Activated CD8-positive, alpha-beta memory T cell treated with anti-CD3 and anti-CD28 coated beads, Interleukin-2, amount 50 U/mL, for 48 hours (primary cell): ENCODE results near the gene AWAT1.
"Not testable (repeated sequence)": the region's sequence is repeated elsewhere in the genome, so short reads cannot be mapped to it uniquely, and the experiment has no call there.

Experiments used
- DNase-seq: peaks from one replicate; pipeline ENCODE4 v3.0.0-alpha.2; 2020

Gene AWAT1

GRCh38 chrX:70262952-70263567 is 28.6 kb downstream of the AWAT1 start:
- DNase-seq, result peak; percentile 56

DNA sequence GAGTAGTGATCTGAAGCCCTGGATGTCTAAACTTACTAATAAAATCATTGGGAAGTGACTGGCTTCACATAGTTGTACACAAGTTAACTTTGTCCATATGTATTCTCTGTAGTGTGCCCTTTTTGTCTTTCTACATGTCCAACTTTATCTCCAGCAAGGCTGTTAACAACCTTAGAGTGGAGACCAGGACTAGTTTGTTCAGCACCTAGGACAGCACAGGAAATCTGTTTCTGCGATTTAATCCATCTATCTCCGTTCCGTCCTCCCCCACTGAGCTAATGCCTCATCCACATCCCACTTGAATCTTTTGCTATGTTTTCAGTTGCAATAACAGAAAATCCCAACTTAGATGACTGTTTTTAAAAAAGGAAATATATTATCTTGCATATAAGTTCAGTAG is 30.3 kb downstream of the AWAT1 start:
- no peak for DNase-seq

GRCh38 chrX:70268034-70268433 is 33.6 kb downstream of the AWAT1 start, which contains the start of gene ARR3:
Gene ARR3 (plus strand): TSS chrX:70268334. CDS start chrX:70269386, 1,052 bp downstream.
- DNase-seq, result no peak

- DNase-seq, result not testable (repeated sequence)
Measured at GRCh38 chrX:70274029-70274428, 39.6 kb downstream of the AWAT1 start.

- DNase-seq, result no peak
Measured at GRCh38 chrX:70279081-70279480, 44.6 kb downstream of the AWAT1 start.

GRCh38 chrX:70280573-70280972 is 46.1 kb downstream of the AWAT1 start:
- no peak for DNase-seq

DNA sequence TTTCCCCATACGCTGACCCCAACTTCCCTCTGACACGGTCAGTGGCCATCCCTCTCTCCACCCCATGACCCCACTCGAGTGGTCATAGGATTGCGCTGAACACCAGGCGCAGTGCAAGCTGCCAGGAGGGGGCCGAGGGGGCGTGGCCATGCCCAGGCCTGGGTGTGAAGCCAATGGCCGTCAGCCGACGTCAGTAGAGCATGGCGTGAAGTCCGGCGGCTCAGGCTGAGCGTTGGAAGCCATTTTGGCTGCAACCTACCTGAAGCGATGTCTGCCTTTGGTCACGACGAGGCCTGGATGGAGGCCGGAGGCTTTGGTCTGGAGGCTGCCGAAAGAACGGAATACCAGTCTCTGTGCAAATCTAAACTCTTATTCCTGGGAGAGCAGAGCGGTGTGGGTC is 47.5 kb downstream of the AWAT1 start, which contains the start of gene RAB41:
RAB41 (plus strand) TSS at position 222 of the 400 bp plus-strand sequence; CDS start at position 268, 46 bp downstream.
- no peak for DNase-seq

DNA sequence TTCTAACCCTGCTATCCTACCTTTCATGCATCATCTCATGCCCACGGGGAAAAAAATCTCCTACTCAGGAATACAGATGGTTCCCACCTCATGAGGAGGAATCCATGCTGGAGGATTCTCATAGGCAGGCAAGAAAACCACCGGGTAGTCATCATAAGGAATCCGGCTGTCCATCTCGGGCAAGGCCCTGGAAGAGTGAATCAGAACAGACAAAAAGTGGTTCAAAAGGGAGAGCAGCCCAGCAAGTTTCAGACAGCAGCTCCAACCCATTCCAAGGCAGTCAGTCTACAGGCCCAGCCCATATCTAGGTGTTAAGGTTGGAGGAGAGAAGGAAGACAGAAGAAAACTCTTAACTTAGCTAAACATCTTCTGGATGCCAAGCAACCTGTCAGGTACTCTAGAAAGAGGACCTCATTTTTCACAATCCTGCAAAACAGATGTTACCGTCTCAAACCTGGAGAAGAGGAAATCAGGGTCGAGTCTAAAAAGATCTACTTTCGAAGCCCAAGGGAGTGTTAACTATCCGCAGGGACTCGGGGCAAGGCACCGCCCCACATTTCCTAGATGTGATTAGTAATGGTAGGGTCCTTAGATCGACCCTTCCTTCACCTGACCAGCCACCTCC is 54.8 kb downstream of the AWAT1 start:
- no peak for DNase-seq
